Activated CD4-positive, alpha-beta T cell treated with anti-CD3 and anti-CD28 coated beads for 1 hour (primary cell): ENCODE data around the gene NOD2.

Experiments used
- DNase-seq: peaks from one replicate; pipeline ENCODE4 v3.0.0-alpha.2; 2020

The NOD2 gene

GRCh38 chr16:50718061-50718760 is 24.8 kb downstream of the NOD2 start:
- DNase-seq = no peak

DNA sequence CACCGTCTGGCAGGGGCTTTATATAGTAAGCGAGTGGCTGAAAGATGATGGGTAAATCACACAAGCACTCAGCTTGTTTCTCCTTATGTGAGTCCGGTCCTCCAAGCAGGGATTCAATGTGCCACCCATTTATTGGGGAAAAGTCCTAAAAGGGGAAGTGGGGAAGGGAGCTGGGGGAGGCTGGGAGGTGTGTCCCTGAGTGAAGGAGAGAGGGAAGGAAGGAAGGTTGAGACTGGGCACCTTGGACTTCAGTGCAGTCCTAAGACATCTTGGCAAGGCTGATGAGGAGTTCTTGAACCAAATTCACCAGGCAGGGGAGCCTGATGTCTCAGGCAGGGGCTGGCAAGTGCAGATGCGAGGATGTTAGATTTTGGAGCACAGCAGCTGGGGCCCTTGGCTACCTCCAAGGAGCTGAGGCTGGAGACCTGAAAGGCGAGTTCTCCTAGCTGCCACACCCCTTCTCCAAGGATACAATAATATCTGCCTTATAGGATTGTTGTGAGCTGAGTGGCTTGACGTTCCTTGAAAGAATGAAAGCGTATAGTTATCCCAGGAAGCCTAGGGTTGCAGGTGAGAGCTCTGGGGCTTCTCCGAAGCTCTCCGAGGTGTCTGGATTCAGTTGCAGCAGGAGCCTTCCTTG is 25.5 kb downstream of the NOD2 start:
- DNase-seq = no peak

DNA sequence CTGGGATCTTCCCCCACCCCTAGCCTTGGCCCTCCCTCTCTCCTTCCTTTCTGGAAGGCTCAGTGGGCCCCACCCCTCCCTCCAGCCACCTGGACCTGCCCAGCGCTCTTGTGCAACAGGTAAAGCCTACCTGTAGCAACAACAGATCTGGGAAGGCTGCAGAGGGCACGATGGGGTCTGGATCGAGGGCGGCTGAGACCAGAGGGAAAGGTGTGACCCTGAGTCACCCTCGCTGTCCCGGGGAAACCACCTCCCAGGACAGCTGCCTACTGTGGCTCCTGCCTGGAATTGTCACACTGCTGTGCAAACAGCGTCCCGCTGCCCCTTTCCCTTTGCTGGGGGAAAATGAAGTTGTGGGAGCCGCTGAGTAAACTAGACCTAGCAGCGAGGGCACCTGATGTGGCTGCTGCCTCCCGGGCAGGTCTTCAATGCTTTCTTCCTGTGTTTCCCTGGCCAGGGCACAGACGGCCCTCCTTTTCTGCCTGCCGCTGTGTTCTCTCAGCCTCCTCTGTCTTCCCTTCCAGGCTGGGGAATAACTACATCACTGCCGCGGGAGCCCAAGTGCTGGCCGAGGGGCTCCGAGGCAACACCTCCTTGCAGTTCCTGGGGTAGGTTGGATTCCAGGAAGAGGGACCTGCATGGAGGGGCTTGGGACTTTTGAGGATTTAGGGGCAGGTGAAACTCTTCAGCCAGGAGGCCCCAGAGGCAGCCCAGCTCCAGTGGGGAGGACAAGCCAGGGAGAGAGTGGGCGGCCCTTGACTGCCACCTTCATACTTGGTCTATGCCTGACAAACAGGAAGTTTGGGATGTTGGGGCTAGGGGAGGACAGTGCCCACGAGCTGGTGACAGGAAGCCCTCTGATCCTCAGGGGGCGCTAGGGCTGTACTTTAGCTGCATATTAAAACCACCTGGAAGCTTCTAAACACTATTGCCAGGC is 26.3 kb downstream of the NOD2 start:
- DNase-seq = no peak

GRCh38 chr16:50721549-50722404 is 28.4 kb downstream of the NOD2 start:
- DNase-seq = no peak

DNA sequence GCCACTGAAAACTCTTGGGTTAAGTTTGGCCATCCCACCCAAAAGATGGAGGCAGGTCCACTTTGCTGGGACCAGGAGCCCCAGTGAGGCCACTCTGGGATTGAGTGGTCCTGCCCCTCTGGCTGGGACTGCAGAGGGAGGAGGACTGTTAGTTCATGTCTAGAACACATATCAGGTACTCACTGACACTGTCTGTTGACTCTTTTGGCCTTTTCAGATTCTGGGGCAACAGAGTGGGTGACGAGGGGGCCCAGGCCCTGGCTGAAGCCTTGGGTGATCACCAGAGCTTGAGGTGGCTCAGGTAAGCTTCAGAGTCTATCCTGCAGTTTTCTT is 29.0 kb downstream of the NOD2 start:
- DNase-seq = no peak

DNA sequence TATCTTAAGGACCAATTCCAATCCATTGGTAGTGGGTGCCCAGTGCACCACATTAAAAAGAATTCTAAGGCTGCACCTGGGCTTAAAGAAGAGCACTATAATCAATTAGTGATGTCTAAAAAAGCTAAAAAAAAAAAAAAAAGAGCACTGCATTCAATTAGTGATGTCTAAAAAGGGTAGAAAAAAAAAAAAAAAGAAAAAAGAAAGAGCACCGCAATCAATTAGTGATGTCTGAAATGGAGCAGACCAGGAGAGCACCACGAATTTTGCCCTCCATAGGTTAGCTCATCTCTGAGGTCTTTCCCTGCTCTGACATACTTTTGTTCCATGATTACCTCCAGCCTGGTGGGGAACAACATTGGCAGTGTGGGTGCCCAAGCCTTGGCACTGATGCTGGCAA is 29.6 kb downstream of the NOD2 start:
- DNase-seq = no peak

DNA sequence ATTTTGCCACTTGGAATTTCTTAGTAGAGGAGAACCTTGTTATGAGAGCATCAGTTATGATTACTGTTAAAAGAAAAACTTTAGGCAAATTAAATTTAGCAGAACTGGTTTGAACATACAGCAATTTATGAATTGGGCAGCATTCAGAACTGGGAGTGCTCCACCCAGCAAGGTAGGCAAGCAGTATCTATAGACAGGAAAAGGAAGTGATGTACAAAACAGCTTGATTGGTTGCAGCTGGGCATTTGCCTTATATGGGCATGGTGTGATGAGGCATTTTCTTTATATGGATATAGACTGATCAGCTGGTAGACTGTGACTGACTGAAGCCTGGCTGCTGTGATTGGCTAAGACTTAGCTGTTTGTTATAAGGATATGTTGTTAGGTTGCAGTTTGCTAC is 30.9 kb downstream of the NOD2 start:
- no peak for DNase-seq

DNA sequence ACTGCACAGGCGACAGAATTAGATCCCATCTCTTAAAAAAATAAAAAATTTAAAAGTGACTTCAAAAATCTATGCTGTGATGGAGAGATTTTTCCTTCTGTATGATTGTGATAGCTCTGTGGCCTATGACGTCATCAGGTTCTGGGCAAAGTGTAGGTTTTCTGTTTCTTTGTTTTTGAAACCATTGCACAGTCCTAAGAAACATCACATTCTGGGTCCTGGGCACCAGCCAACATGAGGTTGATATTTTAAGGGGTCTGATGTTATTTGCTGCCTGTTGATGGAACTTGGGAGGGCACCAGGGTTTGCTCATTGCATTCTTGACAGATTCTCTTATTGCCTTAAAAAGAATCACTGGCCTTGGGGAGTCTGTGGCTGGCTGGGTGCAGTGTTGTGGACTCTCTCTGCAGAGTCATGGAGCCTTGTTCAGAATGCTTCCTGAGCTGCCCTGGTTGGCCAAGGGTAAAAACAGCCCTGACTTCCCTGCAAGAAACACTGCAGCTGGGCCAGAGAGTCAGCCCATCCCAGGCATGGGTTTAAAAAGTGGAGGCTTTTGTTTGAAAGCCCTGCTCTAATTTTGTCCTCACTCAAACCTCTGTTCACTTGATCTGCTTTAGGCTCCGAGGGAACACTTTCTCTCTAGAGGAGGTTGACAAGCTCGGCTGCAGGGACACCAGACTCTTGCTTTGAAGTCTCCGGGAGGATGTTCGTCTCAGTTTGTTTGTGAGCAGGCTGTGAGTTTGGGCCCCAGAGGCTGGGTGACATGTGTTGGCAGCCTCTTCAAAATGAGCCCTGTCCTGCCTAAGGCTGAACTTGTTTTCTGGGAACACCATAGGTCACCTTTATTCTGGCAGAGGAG is 38.0 kb downstream of the NOD2 start:
- no peak for DNase-seq

GRCh38 chr16:50731989-50732832 is 38.8 kb downstream of the NOD2 start:
- DNase-seq = no peak

DNA sequence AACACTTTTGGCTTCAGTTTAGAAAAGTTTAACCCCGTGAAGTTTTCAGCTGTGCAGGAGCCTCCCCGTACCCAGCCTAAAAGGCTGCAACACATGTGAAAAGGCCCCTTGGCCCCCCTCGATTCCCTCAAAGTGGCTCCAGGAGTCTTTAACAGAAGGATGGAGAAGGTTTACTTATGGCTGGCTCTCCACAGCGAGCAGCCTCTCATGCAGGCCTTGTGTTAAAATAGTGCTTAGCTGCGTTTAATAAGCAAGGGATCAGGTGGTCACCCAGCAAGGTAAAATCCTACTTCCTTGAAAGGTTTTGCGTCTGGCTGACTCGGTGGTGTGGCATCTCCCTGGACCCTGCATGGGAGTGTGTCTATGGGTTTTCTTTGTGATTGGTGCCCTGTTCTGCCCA is 40.1 kb downstream of the NOD2 start:
- no peak for DNase-seq

- DNase-seq = no peak
Observed at GRCh38 chr16:50735629-50736122, 42.3 kb downstream of the NOD2 start.

- no peak for DNase-seq
Observed at GRCh38 chr16:50736448-50736847, 43.0 kb downstream of the NOD2 start.

DNA sequence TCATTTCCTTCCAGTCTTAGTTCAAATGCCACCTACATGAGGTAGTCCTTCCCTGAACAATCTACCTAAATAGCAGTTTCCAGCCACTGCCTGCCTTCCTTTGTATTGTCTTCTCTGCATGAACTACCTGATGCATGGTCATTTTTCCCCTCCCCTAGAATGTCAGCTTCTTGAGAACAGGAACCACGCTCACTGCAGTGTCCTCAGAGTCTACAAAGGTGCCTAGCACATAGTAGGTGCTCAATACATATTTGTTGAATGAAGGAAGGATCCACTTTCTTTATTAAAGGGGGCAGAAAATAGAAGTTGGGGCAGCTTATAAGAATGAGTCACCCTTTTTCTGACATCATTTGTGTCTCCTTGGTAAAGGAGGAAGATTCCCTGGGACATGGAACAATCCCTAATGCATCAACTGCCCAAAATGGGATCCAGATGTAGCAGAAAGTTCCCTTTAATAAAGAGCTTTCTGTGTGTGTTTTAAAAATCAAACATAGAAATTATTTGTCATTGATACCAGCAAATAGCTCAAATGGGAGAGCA is 44.1 kb downstream of the NOD2 start:
- DNase-seq = no peak

- no peak for DNase-seq
Observed at GRCh38 chr16:50739031-50739430, 45.6 kb downstream of the NOD2 start.

GRCh38 chr16:50740736-50741135 is 47.3 kb downstream of the NOD2 start:
- DNase-seq = no peak

GRCh38 chr16:50741225-50741780 is 47.9 kb downstream of the NOD2 start:
- DNase-seq = no peak

DNA sequence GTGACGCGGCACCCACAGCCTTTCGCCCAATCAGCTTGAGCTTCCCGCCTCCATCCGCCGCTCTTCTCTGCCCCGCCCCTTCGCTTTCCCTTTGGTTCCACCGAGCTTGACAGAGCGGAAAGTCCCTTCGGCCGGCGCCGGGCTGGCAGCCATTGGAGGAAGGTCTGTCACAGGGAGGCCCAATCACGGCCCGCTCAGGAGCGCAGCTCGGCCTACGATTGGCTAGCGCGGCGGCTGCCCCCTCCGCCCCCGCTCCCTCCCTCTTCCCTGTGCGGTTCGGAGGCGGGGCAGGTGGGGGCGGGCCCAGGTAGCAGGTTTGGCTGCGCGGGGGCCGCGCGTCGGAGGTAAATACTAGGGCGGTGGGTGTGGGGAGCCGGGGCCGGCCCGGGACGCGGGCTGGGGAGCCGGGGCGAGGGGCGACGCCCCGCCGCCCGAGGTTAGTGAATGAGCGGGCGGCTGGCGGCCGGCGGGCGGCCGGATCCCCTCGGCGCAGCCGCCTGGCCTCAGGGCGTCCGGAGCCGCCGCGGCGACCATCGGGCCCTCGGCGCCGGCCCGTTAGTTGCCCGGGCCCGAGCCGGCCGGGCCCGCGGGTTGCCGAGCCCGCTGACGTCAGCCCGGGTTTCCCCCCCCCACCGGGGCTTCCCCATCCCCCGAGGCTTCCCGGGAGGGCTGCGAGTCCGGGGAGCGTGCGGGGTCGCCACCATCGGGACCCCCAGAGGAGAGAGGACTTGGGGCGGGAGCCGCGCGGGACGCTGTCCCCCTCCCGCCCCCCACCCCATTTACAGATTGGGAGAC is 48.6 kb downstream of the NOD2 start, which contains the start of gene CYLD:
Gene CYLD (plus strand): TSS at position 306 of the 795 bp plus-strand sequence. CDS start 7,613 bp downstream, outside the sequence.
- peak; percentile 99 for DNase-seq

DNA sequence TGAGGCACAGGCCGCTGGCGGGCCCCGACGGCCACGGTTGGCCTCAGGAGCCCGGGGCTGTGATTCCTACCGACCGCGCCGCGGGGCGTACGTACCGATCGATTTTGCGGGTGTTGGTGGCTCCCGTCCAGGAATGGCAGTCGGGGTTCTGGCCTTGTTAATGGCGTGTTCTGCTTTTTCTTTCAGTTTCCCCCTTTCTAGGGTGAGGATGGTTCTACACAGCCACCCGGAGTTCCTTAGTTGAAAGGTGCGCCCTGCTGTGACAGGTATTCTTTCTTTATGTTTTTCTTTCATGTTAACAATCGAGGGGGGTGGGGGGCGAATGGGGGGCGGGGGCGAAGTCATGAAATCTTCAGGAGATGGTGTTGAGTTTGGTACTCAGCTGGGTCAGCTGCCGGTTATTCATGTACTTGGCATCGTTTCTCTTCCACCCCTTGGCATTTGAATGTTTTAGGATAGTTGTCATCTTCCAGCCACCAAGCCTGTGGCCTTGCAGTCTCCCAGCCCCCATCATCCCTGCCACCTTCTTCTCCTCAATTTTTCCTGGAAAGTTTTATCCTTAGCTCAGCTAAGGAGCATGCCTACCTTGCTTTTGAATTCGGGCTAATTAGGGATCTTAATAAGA is 49.3 kb downstream of the NOD2 start:
- peak; percentile 29 for DNase-seq
